Loucy (cell line): ENCODE measurements around the gene OR11L1.

ENCODE experiments used
- H2AFZ ChIP-seq: fragments of 200-600 bp; sonication (generic); 2 replicates; pipeline ENCODE4 v1.6.0; 2016; ENCODE audit warnings: antibody characterized with exemption, mild to moderate bottlenecking, low read length, moderate library complexity
- H3F3A ChIP-seq: fragments of 200-600 bp; 2 replicates; pipeline ENCODE4 v1.6.0; 2016; ENCODE audit warnings: antibody characterized with exemption, low read depth, mild to moderate bottlenecking
- H3K27me3 ChIP-seq: fragments of 200-600 bp; sonication (generic); 2 replicates; pipeline ENCODE4 v1.6.1; 2014; ENCODE audit warnings: low read length, mild to moderate bottlenecking; ENCODE audit not compliant: insufficient read depth, poor library complexity, severe bottlenecking
- H3K36me3 ChIP-seq: fragments of 200-600 bp; sonication (generic); 2 replicates; pipeline ENCODE4 v1.6.1; 2016; ENCODE audit warnings: low read length; ENCODE audit not compliant: insufficient read depth
- H3K4me1 ChIP-seq: fragments of 200-600 bp; sonication (generic); 2 replicates; pipeline ENCODE4 v1.5.1; 2014; ENCODE audit warnings: low read length, mild to moderate bottlenecking; ENCODE audit not compliant: insufficient read depth, poor library complexity, severe bottlenecking
- H3K4me2 ChIP-seq: fragments of 200-600 bp; sonication (generic); 2 replicates; pipeline ENCODE4 v1.6.0; 2014; ENCODE audit warnings: antibody characterized with exemption, low read length, low read depth, mild to moderate bottlenecking; ENCODE audit not compliant: poor library complexity, severe bottlenecking
- H3K4me3 ChIP-seq: fragments of 200-600 bp; sonication (generic); 2 replicates; pipeline ENCODE4 v1.5.1; 2014; ENCODE audit warnings: low read length, mild to moderate bottlenecking, mixed read lengths; ENCODE audit not compliant: poor library complexity, severe bottlenecking
- H3K79me2 ChIP-seq: fragments of 200-600 bp; sonication (generic); 2 replicates; pipeline ENCODE4 v1.6.1; 2014; ENCODE audit warnings: low read length; ENCODE audit not compliant: insufficient read depth
- H3K9ac ChIP-seq: fragments of 200-600 bp; sonication (generic); 2 replicates; pipeline ENCODE4 v1.6.0; 2014; ENCODE audit warnings: mild to moderate bottlenecking, low read depth, low read length, moderate library complexity; ENCODE audit not compliant: poor library complexity, severe bottlenecking
- H3K9me2 ChIP-seq: fragments of 200-600 bp; sonication (generic); replicated peaks from 2 replicates; pipeline ENCODE4 v1.6.1; 2016; ENCODE audit warnings: low read depth, low read length, mixed read lengths
- H3K9me3 ChIP-seq: fragments of 200-600 bp; sonication (generic); 2 replicates; pipeline ENCODE4 v1.6.1; 2014; ENCODE audit warnings: mild to moderate bottlenecking, antibody characterized with exemption, low read length, low read depth; ENCODE audit not compliant: insufficient read depth
- H4K20me1 ChIP-seq: fragments of 200-600 bp; sonication (generic); 2 replicates; pipeline ENCODE4 v1.6.0; 2014; ENCODE audit warnings: antibody characterized with exemption, low read length, mild to moderate bottlenecking; ENCODE audit not compliant: insufficient read depth, poor library complexity, severe bottlenecking
- CTCF ChIP-seq: fragments of 200-600 bp; sonication (generic); conservative IDR thresholded peaks from 2 replicates; pipeline ENCODE4 v1.5.1; 2014; ENCODE audit warnings: mild to moderate bottlenecking, antibody characterized with exemption, low read length
- EZH2phosphoT487 ChIP-seq: fragments of 200-600 bp; IDR thresholded peaks from 2 replicates; pipeline ENCODE4 v1.6.1; 2018; ENCODE audit warnings: antibody characterized with exemption, mild to moderate bottlenecking, moderate library complexity, borderline replicate concordance

Gene OR11L1

GRCh38 chr1:247857985-247858619 is 16.4 kb upstream of the OR11L1 start:
- Histone ChIP-seq H3K36me3 (no peaks in the 10 kb centered on the region), H2AFZ (no peak overlapping the region), H3K4me1 (no peaks in the 10 kb centered on the region), H3K79me2 (no peaks in the 10 kb centered on the region), H3K9ac (no peak overlapping the region), H3K9me3 (no peaks in the 10 kb centered on the region), H3K4me3 (no peak overlapping the region), H4K20me1 (no peaks in the 10 kb centered on the region), H3F3A (no peaks in the 10 kb centered on the region), H3K9me2 (no peaks in the 10 kb centered on the region), H3K27me3 (no peaks in the 10 kb centered on the region), H3K4me2 (no peak overlapping the region)
- TF ChIP-seq CTCF: no peak
- no peak for TF ChIP-seq EZH2phosphoT487

- H3K4me2 ChIP-seq: no peak within 1 kb of the TSS
- H2AFZ ChIP-seq: no peak within 1 kb of the TSS
- no peaks in the 10 kb centered on the region for H3F3A ChIP-seq
- no peaks in the 10 kb centered on the region; the same call in 1 of the 2 replicates for H3K9me3 ChIP-seq
- H3K9ac ChIP-seq: no peak within 1 kb of the TSS
- no peaks in the 10 kb centered on the region for H3K36me3 ChIP-seq
- H3K79me2 ChIP-seq: no peaks in the 10 kb centered on the region
- no peaks in the 10 kb centered on the region for H3K27me3 ChIP-seq
- H3K4me1 ChIP-seq: no peaks in the 10 kb centered on the region
- no peak within 1 kb of the TSS for H3K4me3 ChIP-seq
- H3K9me2 ChIP-seq: no peaks in the 10 kb centered on the region
- TF ChIP-seq EZH2phosphoT487: no peak
- no peak for TF ChIP-seq CTCF
- H4K20me1 ChIP-seq: no peaks in the 10 kb centered on the region
Observed at GRCh38 chr1:247857069-247857984, 15.6 kb upstream of the OR11L1 start, which contains the start of gene TRIM58. Gene TRIM58 (plus strand): TSS chr1:247857187. CDS start chr1:247857247, 60 bp downstream.

GRCh38 chr1:247855911-247856310 is 14.2 kb upstream of the OR11L1 start:
- Histone ChIP-seq H3K27me3 (no peaks in the 10 kb centered on the region), H3K4me1 (no peaks in the 10 kb centered on the region), H3K79me2 (no peaks in the 10 kb centered on the region), H3K9me2 (no peaks in the 10 kb centered on the region), H3F3A (no peaks in the 10 kb centered on the region), H3K36me3 (no peaks in the 10 kb centered on the region), H3K4me3 (no peak overlapping the region), H3K9ac (no peak overlapping the region), H4K20me1 (no peaks in the 10 kb centered on the region), H3K4me2 (no peak overlapping the region), H2AFZ (no peak overlapping the region), H3K9me3 (no peaks in the 10 kb centered on the region; the same call in 1 of the 2 replicates)
- no peak for TF ChIP-seq CTCF
- no peak for TF ChIP-seq EZH2phosphoT487
